Activated T-helper 1 cell treated with anti-CD3 and anti-CD28 coated beads, Interleukin-2, amount 50 U/mL, for 16 hours (primary cell): Measurements from ENCODE around the gene SLC22A31.

ENCODE experiments used
- DNase-seq, 2 donors: peaks; one replicate each; pipeline ENCODE4 v3.0.0-alpha.2; 2020; ENCODE audit warnings: low read depth in 1 of 2, low spot score in 1 of 2

SLC22A31 gene

DNA sequence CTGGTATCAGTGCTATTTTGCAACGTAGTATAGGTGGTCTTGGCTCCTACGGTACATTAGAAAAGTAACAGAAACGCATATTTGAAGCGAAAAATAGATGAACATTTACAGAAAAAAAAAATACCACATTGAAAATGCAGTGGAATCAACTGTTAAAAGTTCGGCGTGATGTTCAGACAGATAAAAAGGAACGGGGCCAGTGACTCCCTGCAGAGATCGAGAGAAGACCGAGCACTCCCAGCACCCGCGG is 16.7 kb upstream of the SLC22A31 start:
- no peak for DNase-seq

DNA sequence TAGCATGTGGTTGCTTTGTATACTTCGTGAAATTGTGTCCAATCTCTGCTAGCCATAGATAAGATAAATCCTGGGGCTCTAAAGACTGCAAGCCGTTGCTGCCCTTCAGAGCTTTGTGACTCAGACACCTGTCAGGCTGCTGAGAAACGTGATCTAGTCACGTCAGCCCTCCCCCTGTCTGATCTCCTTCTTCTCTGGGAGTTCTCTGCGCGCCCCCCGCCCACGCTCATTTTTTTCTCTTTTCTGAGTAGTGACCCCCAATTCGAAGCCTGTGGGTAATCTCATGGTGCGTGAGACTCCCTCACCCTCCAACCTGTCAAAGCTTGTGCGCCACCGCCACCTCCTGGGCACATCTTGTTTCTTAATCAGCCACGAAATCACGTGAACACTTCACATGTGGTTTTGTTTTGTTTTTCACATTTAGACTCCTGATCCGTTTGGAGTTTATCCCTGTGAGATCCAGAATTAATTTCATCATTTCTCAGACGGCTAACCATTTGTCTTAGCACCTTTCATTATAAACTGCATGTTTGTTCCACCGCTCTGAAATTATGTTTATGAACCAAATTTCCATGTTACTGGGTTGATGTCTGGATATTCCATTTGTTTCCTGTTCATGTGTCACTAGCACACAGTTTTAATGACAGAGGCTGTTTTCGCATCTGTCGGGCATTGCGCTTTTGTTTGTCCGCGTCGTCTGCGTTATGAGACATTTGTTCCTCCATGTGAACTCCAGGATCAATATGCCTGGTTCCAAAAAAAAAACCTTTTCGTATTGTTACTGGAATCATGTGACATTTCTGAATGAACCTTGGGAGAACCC is 16.2 kb upstream of the SLC22A31 start:
- peak; percentile 66 to 69 for DNase-seq

DNA sequence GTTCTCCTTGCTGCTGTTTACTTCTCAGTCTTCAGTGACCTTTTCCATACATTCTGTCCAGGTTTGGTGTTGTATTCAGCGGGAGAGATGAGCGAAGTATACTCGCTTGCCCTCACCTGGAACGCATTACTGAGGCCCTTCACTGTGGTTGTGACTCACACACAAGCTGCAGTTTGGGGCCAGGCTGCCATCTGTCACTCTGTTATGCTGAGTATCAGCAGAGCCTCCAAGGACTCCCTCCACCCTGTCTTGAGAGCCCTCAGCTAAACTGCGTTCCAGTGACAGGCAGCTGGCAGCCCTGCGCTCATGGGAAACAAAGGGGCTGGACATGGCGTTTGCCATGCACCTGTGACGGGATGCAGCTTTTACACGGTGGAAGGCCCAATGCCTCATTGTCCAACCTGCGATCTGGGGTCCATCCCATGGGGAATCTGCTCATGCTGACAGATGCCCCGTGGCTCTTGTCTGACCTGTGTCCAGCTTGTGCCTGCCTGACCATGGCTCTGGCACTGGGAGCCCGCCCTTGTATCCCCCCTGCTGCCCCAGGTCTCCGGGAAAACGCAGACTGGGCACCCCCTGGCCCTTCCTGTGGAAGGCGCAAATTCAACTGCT is 10.7 kb upstream of the SLC22A31 start:
- DNase-seq, result no peak

DNA sequence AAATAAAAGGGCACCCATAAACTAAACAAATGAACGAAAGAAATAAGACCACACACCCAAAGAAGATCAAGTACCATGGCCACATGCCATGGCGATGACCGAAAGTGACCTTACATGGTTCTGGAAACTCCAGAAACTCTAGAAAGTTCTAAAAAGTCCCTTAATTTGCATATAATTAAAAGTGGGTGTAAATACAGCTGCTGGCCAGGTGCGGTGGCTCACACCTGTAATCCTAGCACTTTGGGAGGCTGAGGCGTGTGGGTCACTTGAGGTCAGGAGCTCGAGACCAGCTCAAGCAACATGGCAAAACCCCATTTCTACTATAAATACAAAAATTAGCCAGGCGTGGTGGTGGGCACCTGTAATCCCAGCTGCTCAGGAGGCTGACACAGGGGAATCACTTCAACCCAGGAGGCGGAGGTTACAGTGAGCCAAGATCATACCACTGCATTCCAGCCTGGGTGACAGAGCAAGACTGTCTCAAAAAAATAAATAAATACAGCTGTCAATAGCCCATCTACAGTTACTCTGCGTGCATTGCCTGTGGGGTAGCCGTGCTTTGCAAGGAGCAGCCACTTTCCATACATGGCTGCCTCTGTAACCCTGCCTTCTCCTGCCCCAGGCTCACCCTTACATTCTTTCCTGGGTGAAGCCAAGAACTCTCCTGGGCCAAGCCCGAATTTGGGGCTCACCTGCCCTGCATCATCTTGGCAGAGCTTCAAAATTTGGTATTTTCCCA is 10.0 kb upstream of the SLC22A31 start:
- DNase-seq, result no peak

DNA sequence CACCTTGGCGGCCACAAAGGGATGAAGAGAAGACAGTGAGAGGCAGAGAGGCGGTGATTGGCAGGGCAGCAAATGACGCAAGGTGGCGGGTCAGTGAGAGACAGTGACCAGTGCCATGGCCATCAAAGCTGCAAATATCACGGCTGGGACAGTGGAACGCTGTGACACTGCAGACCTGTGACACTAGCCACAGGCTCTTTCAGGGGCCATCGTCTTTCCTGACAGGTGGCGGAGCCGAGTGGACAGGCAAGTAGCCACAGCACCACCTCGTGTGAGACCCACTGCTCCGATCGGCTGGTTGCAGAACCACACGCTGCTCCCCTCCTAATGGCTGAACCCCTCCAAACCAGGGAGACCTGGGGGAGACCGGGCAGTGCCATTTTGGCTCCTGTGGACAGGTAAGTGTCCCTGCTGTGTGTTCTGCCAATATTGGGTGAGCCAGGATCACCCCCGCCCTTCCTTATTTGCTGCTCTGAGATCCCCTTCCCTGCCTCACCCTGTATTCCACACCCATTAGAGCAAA is 9.2 kb upstream of the SLC22A31 start:
- no peak for DNase-seq

DNA sequence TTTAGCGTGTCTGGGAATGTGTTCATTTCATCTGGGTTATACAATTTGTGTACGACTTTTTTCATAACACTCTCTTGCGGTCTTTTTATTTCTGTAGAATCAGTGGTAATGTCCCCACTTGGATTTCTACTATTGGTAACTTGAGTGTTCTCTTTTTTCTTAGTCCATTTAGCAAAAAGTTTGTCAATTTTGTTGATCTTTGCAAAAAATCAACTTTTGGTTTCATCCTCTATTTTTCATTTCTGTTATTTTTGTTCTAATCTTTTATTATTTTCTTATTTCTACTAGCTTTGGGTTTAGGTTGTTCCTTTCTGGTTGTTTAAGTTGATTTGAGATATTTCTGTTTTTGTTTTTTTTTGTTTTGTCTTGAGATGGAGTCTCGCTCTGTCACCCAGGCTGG is 7.7 kb upstream of the SLC22A31 start:
- DNase-seq, result no peak

DNA sequence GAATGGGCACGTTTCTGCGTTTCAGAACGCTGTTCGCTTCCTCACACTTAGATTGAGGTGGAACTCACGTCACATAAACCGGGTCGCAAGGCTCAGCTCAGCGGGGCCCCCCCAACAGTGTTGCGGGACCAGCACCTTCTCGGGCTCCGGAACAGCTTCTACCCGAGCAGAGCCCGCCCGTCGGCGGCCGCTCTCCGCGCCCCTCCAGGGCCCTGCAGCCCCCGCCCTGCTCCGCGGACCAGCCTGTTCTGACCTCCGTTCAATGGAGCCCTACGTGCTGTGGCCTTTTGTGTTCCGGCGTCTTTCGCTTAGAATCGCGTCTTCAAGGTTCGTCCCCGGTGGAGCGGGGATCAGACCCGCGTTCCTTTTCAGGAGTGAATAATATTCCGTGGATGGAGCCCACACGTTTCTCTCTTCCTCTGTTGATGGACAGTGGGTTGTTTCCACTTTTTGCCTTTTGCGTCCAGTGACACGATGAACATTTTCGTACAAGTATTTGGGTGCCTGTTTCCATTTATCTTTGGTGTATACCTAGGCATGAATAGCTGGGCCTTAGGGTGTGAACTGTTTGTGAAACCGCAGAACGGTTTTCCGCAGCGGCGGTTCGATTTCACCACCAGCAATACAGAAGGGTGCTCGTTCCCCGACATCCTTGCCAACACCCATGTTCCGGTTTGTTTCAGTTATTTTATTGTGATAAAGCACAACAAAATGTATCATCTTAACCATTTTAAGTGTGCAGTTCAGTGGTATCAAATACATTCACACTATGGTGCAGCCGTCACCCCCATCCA is 2.3 kb upstream of the SLC22A31 start:
- no peak for DNase-seq

DNA sequence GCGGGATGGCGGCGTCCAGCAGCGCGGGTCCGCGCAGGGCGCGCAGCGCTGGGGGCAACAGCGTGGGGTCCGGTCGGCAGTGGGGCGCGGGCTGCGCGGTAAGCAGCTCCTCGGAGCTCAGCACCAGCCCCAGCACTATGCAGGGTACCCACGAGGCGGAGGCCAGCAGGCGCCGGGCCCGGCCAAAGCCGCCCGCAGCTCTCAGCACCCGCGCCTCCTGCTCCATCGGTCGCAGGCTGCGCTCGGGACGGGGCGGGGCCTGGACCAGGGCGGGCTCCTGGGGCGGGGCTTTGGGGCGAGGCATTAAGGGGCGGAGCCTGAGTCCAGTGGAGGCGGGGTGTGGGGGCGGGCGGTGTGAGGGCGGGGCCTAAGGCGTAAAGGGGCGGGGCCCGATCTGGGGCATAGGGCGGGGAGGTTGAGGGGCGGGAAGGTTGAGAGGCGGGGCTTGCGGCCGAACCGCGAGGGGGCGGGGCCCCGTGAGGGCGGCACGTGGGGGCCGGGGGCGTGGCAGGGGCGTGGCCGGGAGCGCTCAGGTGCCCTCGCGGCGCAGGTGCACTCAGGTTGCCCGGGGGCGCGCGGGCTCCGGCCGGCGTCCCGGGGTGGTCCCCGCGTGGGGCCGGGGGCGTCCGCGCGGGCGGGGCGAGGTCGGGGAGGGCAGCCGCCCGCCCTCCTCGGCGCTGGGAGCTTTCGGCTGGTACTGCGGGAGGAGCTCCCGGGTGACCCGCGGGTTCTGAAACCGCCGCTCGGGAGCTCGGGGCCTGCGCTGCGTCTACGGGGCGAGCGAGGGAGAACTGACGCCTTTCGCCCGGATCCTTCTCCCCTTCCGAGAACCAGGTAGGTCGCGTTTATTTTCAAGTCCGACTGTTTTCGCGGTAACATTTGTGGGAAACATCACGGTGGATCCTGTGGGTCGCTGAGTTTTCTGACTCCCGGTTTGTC is 1.4 kb upstream of the SLC22A31 start:
- DNase-seq, result peak; percentile 30 to 71

DNA sequence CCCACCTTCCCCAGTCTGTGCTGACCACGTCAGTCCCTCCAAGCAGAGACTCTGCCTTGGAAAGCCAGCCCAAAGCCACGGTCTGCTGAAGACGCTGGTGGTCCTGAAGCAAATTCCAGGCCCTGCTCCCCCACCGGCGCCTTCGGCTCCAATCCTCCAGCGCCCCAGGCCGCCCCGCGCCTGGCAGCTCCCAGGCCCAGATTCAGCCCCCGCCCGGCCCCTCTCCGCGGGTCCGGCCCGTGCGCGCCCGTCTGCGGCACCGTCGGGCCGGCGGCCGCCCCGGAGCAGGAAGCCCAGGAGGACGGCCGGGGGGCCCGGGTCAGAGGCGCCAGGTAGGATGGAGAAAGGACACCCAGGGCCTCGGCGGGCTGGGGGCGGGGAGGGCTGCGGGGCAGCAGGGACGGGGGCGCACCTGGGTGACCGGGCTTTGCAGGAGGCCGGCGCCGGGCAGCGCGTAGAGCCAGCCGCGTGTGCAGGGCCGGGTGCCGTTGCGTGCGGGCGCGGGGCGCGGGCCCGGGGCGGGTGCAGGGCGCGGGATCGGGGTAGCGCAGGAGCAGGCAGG is 594 bp upstream of the SLC22A31 start:
- DNase-seq, result no peak

DNA sequence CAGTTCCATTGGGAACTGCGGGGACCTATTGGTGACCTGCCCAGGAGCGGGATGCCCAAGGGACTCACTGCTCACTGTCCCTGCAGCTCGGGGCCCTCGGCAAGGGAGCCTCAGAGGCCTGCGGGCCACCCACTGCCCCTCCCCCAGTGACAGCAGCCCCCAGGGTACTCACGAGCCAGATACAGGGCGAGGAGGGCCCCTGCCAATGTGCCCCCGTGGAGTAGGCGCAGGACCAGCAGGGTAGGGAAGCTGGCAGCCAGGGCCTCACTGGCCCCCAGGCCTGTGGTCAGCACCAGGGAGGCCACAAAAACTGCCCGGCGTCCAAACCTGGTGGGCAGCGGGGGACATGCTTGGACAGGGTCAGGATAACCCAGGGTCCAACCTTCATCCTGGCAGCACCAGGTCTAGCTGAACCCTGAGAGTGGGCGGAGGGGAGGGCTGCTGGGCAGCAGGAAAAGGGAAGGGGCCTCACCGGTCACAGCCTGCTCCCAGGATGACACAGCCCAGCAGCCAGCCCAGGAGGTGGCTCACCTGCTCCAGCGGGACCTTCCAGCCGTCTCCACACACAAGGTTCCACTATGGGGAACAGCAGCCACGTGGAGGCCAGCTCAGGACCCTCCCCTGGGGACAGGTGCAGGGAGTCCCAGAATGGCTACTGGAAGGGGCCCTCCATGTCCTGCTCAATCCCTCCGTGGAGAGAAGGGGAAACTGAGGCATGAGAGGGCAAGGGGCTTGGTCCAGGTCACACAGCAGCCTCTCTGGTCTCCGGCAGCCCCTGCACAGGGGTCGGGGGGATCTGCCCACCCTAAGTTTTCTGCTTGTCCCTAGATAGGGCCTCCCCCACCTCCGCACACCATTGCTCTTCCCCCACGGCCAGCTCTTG is 855 bp downstream of the SLC22A31 start:
- no peak for DNase-seq

DNA sequence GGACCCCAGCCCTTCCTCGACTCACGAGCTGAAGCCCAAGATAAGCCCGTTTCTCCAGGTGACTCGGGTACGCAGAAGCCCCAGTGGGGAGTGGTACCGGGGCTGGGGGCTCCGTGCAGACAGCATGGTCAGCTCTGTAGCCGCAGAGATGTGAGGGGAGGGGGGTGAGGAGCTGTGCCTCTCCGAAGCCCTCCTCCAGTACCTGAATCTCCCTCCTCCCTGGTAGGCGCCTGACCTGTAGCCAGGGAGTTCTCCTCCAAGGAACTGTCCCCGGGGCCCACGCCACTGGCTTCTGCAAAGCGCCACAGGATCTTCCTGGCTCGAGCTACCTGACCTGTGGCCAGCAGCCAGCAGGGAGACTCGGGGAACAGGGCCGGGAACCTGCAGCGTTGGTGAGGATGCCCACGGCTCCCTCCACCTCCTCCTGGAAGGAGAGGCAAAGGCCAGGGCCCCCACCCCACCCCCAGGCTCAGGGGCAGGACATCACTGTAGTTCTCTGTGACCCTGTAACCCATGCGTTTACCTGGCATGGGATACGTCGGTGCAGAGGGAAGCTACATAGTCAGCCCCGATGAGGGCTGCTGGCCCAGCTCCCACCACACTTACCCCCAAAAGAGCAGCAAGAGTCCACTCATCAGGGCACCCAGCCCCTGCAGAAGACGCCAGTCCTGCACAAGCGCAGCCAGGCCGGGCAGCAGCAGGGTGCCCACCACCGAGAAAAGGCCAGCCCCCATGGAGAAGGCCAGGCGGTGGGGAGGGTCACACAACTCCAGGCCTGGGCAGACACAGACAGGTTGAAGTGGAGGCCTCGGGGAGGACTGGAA is 1.7 kb downstream of the SLC22A31 start:
- DNase-seq, result no peak

DNA sequence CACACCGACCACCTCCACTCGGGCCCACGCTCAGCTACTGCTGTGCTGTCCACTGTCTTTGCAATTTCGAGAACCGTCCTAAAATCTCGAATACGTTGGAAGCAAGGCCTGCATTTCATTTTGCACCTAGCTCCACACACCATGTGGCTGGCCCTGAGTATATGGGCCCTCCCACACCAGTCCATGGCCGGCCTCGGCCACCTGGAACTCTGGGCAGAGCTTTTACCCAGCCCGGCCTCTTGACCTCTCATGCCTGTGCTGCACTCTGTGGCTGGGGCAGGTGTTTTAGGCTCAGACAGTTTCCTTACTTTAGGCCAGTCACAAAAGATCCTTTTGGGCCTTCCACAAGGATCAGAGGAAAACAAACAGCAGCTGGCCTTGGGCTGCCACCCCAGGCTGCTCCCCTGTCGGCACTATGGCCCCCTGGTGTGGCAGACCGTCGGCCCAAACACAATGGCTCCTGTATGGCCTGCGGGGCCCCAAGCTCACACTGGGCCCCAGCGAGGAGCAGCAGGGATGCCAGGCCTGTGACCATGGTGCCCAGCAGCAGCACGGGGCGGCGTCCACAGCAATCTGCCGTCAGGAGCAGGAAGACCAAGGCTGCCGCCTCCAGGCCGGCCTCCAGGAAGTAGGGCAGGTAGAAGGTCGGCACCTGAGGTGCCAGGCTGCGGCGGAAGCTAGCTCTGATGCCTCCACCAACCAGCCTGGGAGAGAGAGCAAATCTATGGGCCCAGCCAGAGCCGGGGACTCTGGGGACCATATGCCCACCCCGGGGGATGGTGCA is 2.5 kb downstream of the SLC22A31 start:
- DNase-seq, result no peak

DNA sequence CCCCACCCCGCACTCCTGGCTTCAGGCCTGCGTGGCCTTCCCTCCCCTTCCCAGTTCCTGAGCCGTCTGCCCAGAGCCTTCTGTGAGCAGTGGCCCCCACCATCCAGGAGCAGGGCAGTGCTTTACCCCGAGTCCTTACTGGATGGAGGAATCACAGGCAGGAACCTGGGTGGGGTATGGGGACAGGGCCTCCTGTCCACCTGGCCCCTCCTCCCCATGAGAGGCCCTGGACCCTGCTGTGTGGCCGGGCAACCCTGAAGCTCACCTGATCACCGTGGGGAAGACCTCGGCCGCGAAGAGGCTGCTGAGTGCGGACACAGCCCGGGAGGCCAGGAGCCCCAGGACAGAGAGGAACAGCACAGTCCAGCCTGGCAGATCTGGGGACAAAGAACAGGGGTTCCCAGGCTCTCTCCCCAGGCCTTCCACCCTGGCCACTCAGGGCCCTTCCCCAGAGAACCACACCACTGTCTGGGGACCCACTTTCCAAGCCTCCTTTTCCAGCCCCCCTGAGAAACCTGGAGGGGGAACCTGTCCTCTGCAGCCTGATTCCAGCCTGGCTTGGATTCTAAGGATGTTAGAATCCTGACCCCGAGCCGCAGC is 3.2 kb downstream of the SLC22A31 start:
- no peak for DNase-seq

DNA sequence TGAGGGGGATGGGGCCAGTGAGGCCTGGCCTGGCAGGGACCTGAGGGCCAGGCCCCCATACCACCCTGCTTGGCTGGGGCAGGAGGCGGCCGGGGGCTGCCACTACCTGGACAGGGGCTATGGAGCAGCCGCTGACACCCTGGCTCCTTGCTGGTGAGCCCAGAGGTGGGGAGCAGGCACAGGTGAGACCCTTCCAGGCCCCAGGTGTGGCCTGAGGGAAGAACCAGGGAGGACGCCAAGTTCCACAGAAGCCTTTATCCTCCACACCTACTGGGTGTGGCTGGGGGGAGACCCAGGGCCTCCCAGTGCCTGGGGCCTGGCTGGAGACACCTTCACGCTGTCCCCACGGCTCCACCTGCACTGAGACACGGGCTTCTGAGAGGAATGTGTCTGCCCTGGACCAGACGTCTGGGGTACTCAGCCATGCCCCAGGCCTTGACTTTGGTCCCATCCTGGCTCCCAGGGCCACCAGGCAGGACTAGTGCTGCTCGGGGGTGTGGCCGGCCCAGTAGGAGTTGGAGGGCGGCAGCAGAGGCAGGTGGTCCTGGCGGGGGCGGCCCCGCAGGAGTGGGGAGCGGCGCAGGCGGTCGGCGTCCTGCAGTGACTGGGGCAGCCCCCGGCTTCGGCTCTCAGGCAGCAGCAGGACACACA is 4.7 kb downstream of the SLC22A31 start:
- no peak for DNase-seq

DNA sequence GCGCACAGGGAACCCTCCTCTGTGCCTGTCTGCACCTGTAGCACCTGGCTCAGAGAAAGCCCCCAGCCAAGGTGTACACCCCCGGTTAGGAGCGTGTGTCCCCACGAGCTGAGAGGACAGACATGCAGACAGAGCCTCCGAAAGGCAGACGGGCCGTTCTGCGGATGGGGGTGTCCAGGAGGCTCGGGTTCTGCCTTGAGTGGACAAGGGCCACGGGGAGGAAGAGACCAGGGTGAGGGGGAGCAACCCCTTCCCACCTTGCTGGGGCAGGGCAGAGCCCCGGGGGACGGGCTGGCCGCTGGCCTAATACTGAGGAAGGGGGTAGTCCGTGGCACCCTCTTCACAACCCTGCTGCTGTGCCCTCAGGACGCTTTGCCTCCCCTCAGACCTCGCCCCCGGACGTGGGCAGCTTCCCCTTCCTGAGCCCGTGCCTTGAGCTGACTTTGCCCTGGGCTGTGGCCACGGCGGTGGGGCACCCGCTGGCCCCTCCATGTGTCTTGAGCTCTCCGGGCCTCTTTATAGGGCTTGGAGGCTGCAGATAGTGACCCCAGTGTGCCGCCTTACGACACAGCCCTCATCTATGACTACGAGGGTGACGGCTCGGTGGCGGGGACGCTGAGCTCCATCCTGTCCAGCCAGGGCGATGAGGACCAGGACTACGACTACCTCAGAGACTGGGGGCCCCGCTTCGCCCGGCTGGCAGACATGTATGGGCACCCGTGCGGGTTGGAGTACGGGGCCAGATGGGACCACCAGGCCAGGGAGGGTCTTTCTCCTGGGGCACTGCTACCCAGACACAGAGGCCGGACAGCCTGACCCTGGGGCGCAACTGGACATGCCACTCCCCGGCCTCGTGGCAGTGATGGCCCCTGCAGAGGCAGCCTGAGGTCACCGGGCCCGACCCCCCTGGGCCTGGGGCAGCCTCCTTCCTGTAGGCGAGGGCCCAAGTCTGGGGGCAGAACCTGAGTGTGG is 5.7 kb downstream of the SLC22A31 start:
- DNase-seq, result no peak
